ENCODE results near the gene BRME1. TPM values are rescaled to one million over a fixed set of nuclear protein-coding genes. Genes with fewer than 3 reads are reported as not detected.

The BRME1 gene
- total and polyA plus RNA-seq, 2 of the 13 experiments (the other 11 are each of a cell fraction or from before 2014, with no cell fraction given) = 0.74 to 1.5 TPM

DNA sequence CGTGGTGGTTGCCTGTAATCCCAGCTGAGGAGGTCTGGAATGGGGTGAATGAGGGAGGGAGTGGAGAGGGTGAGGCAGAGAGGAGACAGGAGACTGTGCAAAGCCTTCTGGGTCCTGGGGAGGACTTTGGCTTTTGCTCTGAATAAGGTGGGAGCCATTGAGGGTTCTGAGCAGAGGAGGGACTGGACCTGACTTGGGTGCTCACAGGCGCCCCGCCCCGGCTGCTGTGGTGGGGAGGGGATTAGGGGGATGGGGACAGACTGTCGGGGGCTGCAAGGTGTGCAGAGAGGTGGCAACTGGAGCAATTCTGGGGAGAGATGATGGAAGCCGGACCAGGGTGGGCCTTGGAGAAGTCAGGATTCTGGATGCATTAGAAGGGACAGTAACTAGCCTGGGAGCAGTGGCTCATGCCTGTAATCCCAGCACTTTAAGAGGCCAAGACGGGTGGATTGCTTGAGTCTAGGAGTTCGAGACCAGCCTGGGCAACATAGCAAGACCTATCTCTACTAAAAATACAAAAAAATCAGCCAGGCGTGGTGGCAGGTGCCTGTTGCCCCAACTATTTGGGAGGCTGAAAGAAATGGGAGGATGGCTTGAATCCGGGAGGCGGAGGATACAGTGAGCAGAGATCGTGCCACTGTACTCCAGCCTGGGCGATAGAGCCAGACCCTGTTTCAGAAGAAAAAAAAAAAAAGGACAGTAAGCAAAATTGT lies 45.1 kb downstream of the BRME1 start (continued):
- TF ChIP-seq DPF2 (CRISPR knock-in tag; IDR thresholded peaks at IDR 0.05; ENCODE audit: borderline replicate concordance, low read depth) = no peak

DNA sequence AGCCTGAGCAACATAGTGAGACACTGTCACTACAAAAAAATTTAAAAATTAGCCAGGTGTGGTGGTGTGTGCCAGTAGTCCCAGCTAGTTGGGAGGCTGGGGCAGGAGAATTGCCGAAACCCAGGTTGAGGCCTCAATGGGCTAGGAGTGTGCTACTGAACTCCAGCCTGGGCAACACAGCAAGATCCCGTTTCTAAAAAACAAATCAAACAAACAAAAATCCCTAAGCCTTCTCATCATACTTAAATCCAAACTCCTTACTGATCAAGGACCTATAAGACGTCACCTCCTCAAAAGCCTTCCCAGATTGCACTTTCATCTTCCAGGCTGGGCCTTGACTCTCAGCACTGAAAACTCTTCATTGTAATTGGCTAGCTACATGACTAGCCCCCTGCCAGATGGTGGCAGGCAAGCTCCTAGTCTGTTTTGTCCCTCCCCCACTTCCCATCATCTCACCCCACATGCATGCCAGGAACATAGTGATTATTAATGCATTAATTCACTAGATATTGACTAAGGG lies 46.5 kb downstream of the BRME1 start:
- DNase-seq (ENCODE audit: low spot score) = no peak
- BruUV-seq (replicated peaks) = no TSS peak

More for the DNA sequence above, 46.5 kb downstream of the BRME1 start:
- Histone ChIP-seq H3K9ac (ENCODE audit: insufficient read depth, low read depth, low read length) (no peak overlapping the region), H4K20me1 (ENCODE audit: insufficient read depth, low read length) (no peaks in the 10 kb centered on the region), H3K36me3 (replicated peaks in 1 of 2; ENCODE audit: control insufficient read depth in 1 of 2, insufficient read depth in 2 of 2, low read length in 2 of 2) (no peaks in the 10 kb centered on the region), H3K27ac (ENCODE audit: extremely low read length, insufficient read depth, low read length) (no peak overlapping the region), H3K79me2 (ENCODE audit: insufficient read depth, low read length) (no peaks in the 10 kb centered on the region), H2AFZ (ENCODE audit: low read length) (no peak overlapping the region), H3K27me3 (ENCODE audit: control insufficient read depth in 1 of 2, insufficient read depth in 2 of 2, low read length in 2 of 2) (peaks cover 0 to 5% of the 10 kb centered on the region in 2 experiments; a peak in 1 of 5 replicates), H3K9me3 (ENCODE audit: low read length) (no peaks in the 10 kb centered on the region), H3K4me3 (replicated peaks in 1 of 3; ENCODE audit: insufficient read depth in 1 of 3, low read depth in 2 of 3, low read length in 3 of 3) (no peak overlapping the region), H3K4me1 (ENCODE audit: insufficient read depth, low read length) (peaks cover 24% of the 10 kb centered on the region), H3K4me2 (ENCODE audit: low read depth, low read length) (no peak overlapping the region)
- ATAC-seq (no peak), FAIRE-seq (no peak)
- in situ Hi-C loops (cut with HindIII; ENCODE audit: extremely low pct_ligation_motif_present, low pct_unique_long_range_greater_than_20kb) = no loop called here
- TF ChIP-seq IRX3 (CRISPR knock-in tag; IDR thresholded peaks at IDR 0.05; ENCODE audit: borderline replicate concordance, low read depth) (no peak), NR2F6 (IDR thresholded peaks at IDR 0.05) (no peak), NR2F6 (CRISPR knock-in tag; IDR thresholded peaks at IDR 0.05) (no peak), XRCC5 (optimal IDR thresholded peaks at IDR 0.05; ENCODE audit: low read length) (no peak), ZFP36 (IDR thresholded peaks at IDR 0.05; ENCODE audit: borderline replicate concordance, low read depth, low read length, partially characterized antibody) (peak; percentile 75), SKI (IDR thresholded peaks at IDR 0.05; ENCODE audit: partially characterized antibody) (no peak), TMF1 (CRISPR knock-in tag; IDR thresholded peaks at IDR 0.05; ENCODE audit: low read depth) (no peak), NFYC (CRISPR knock-in tag; IDR thresholded peaks at IDR 0.05) (no peak), MXD4 (CRISPR knock-in tag; IDR thresholded peaks at IDR 0.05) (no peak), ARNTL (CRISPR knock-in tag; IDR thresholded peaks at IDR 0.05) (no peak), RFXANK (CRISPR knock-in tag; IDR thresholded peaks at IDR 0.05) (no peak), FOXC1 (CRISPR knock-in tag; IDR thresholded peaks at IDR 0.05; ENCODE audit: borderline replicate concordance) (no peak), ZNF121 (CRISPR knock-in tag; IDR thresholded peaks at IDR 0.05) (peak; percentile 79), PAF1 (CRISPR knock-in tag; IDR thresholded peaks at IDR 0.05) (no peak)
- TF ChIP-seq, protein P1, sequence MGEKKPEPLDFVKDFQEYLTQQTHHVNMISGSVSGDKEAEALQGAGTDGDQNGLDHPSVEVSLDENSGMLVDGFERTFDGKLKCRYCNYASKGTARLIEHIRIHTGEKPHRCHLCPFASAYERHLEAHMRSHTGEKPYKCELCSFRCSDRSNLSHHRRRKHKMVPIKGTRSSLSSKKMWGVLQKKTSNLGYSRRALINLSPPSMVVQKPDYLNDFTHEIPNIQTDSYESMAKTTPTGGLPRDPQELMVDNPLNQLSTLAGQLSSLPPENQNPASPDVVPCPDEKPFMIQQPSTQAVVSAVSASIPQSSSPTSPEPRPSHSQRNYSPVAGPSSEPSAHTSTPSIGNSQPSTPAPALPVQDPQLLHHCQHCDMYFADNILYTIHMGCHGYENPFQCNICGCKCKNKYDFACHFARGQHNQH (CRISPR knock-in tag; IDR thresholded peaks at IDR 0.05) = no peak
- TF ChIP-seq, protein P2, sequence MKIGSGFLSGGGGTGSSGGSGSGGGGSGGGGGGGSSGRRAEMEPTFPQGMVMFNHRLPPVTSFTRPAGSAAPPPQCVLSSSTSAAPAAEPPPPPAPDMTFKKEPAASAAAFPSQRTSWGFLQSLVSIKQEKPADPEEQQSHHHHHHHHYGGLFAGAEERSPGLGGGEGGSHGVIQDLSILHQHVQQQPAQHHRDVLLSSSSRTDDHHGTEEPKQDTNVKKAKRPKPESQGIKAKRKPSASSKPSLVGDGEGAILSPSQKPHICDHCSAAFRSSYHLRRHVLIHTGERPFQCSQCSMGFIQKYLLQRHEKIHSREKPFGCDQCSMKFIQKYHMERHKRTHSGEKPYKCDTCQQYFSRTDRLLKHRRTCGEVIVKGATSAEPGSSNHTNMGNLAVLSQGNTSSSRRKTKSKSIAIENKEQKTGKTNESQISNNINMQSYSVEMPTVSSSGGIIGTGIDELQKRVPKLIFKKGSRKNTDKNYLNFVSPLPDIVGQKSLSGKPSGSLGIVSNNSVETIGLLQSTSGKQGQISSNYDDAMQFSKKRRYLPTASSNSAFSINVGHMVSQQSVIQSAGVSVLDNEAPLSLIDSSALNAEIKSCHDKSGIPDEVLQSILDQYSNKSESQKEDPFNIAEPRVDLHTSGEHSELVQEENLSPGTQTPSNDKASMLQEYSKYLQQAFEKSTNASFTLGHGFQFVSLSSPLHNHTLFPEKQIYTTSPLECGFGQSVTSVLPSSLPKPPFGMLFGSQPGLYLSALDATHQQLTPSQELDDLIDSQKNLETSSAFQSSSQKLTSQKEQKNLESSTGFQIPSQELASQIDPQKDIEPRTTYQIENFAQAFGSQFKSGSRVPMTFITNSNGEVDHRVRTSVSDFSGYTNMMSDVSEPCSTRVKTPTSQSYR (CRISPR knock-in tag; IDR thresholded peaks at IDR 0.05; ENCODE audit: borderline replicate concordance) = peak; percentile 61; the same call in 1 of the 2 replicates
- CTCF ChIA-PET (ENCODE audit: low intra/inter-chr PET ratio, low total read pairs) = no interaction called here
- intact Hi-C loops (cut with micrococcal nuclease; ENCODE audit: unreplicated experiment) = no loop called here
- WGBS (ENCODE audit: low lambda C conversion rate) = 67% methylated on average over 3 of the region's 3 CpGs
- POLR2A ChIA-PET = interaction anchor here (1.8 to 3.4 kb wide), 2 partner anchors 12 kb away, joined by 15 to 26 read pairs; no protein-coding TSS in a partner anchor
